IMR-90 (cell line): ENCODE data around the gene CRACDL. TPM values are rescaled to one million over a fixed set of nuclear protein-coding genes. Genes with fewer than 3 reads are reported as not detected.
A peak's percentile ranks its signal among the peaks of the same experiment; 100 is the strongest.

Source experiments
- ATAC-seq: fragments of 200-7000 bp; cut with Tn5 transposase; 2 replicates; pipeline ENCODE4 v1.9.1; 2020; ENCODE audit warnings: low read depth, mild to moderate bottlenecking, moderate library complexity
- BruUV-seq: library from RNA; stranded (reverse); fragments of 400-500 nt; replicated peaks from 2 replicates; lab custom pipeline; 2021; lab: Mats Ljungman, UMichigan
- CTCF ChIA-PET: fragments of 300-600 bp; formaldehyde crosslinking; extraction: SDS; loops from one replicate; lab custom pipeline; 2021; ENCODE audit warnings: antibody characterized with exemption; lab: Yijun Ruan, JAX
- POLR2A ChIA-PET: fragments of 300-600 bp; sonication (Branson Sonifier 250); formaldehyde crosslinking; loops from one replicate; lab custom pipeline; 2022; ENCODE audit warnings: antibody characterized with exemption; ENCODE audit not compliant: unreplicated experiment; lab: Charles Lee
- DNase-seq: peaks from one replicate; pipeline ENCODE4 v3.0.0; 2013
- H2AFZ ChIP-seq: replicated peaks from 2 replicates; pipeline ENCODE3; 2013; ENCODE audit warnings: low read length, mild to moderate bottlenecking; ENCODE audit not compliant: poor library complexity
- H2AK5ac ChIP-seq: 2 replicates; pipeline ENCODE4 v1.6.1; 2013; ENCODE audit warnings: low read depth, low read length, inconsistent platforms
- H2AK9ac ChIP-seq: replicated peaks from 2 replicates; pipeline ENCODE3; 2013; ENCODE audit warnings: mild to moderate bottlenecking, low read depth, low read length, moderate library complexity; ENCODE audit not compliant: poor library complexity
- H2BK120ac ChIP-seq: 2 replicates; pipeline ENCODE4 v1.6.1; 2013; ENCODE audit warnings: low read depth, low read length, inconsistent platforms
- H2BK15ac ChIP-seq: 3 replicates; pipeline ENCODE4 v1.6.1; 2013; ENCODE audit warnings: low read depth, low read length, inconsistent platforms
- H2BK20ac ChIP-seq: 2 replicates; pipeline ENCODE4 v1.6.1; 2013; ENCODE audit warnings: low read depth, mild to moderate bottlenecking, inconsistent platforms, low read length, moderate library complexity
- H2BK5ac ChIP-seq: 2 replicates; pipeline ENCODE4 v1.6.1; 2013; ENCODE audit warnings: mild to moderate bottlenecking, low read depth, low read length, inconsistent platforms; ENCODE audit not compliant: poor library complexity, severe bottlenecking
- H3K14ac ChIP-seq: replicated peaks from 2 replicates; pipeline ENCODE4 v1.6.1; 2013; ENCODE audit warnings: low read depth, low read length, inconsistent platforms
- H3K18ac ChIP-seq: 2 replicates; pipeline ENCODE4 v1.6.1; 2013; ENCODE audit warnings: low read depth, low read length, control low read depth
- H3K23ac ChIP-seq: 2 replicates; pipeline ENCODE4 v1.6.1; 2013; ENCODE audit warnings: low read depth, low read length, inconsistent platforms
- H3K27ac ChIP-seq: 2 replicates; pipeline ENCODE4 v1.5.1; 2013; ENCODE audit warnings: mild to moderate bottlenecking, control low read depth, low read length; ENCODE audit not compliant: insufficient read depth
- H3K27me3 ChIP-seq: 2 replicates; pipeline ENCODE4 v1.6.1; 2013; ENCODE audit warnings: low read length; ENCODE audit not compliant: control insufficient read depth, insufficient read depth
- H3K36me3 ChIP-seq: 2 replicates; pipeline ENCODE4 v1.6.1; 2013; ENCODE audit warnings: low read length, mixed read lengths; ENCODE audit not compliant: control insufficient read depth, insufficient read depth
- H3K4ac ChIP-seq: 2 replicates; pipeline ENCODE4 v1.6.1; 2013; ENCODE audit warnings: low read depth, low read length, inconsistent platforms
- H3K4me1 ChIP-seq: 2 replicates; pipeline ENCODE4 v1.6.1; 2013; ENCODE audit warnings: low read length, mixed read lengths; ENCODE audit not compliant: control insufficient read depth, insufficient read depth
- H3K4me2 ChIP-seq: 2 replicates; pipeline ENCODE4 v1.6.1; 2013; ENCODE audit warnings: low read depth, mild to moderate bottlenecking, control low read depth, low read length, moderate library complexity
- H3K4me3 ChIP-seq: 2 replicates; pipeline ENCODE4 v1.5.1; 2013; ENCODE audit warnings: low read depth, mild to moderate bottlenecking, control low read depth, low read length, moderate library complexity; ENCODE audit not compliant: insufficient read depth
- H3K56ac ChIP-seq: 2 replicates; pipeline ENCODE4 v1.6.1; 2013; ENCODE audit warnings: low read length, inconsistent platforms; ENCODE audit not compliant: insufficient read depth; ENCODE audit errors: extremely low read depth
- H3K79me1 ChIP-seq, 2 experiments: 2 replicates each; pipeline ENCODE4 v1.6.1; 2013; ENCODE audit warnings: low read length in 2 of 2, inconsistent platforms in 1 of 2, low read depth in 1 of 2
- H3K9ac ChIP-seq: 2 replicates; pipeline ENCODE4 v1.6.1; 2013; ENCODE audit warnings: low read depth, low read length, control low read depth
- H3K9me1 ChIP-seq: 2 replicates; pipeline ENCODE4 v1.6.1; 2013; ENCODE audit warnings: low read length, inconsistent platforms; ENCODE audit not compliant: insufficient read depth
- H3K9me3 ChIP-seq: 2 replicates; pipeline ENCODE4 v1.6.1; 2013; ENCODE audit warnings: low read length; ENCODE audit not compliant: control insufficient read depth, insufficient read depth
- H4K20me1 ChIP-seq: 2 replicates; pipeline ENCODE4 v1.6.1; 2013; ENCODE audit warnings: low read length, inconsistent platforms; ENCODE audit not compliant: insufficient read depth
- H4K5ac ChIP-seq: 2 replicates; pipeline ENCODE4 v1.6.1; 2013; ENCODE audit warnings: mild to moderate bottlenecking, low read depth, low read length, control low read depth
- H4K8ac ChIP-seq, 2 experiments: 2 replicates each; pipeline ENCODE4 v1.6.1; 2013; ENCODE audit warnings: low read depth in 2 of 2, low read length in 2 of 2, control low read depth in 1 of 2, inconsistent platforms in 1 of 2
- H4K91ac ChIP-seq: 2 replicates; pipeline ENCODE4 v1.6.1; 2013; ENCODE audit warnings: low read depth, low read length, inconsistent platforms; ENCODE audit not compliant: insufficient read depth
- BHLHE40 ChIP-seq: fragments of 150-350 bp; IDR thresholded peaks from 2 replicates; pipeline ENCODE4 v1.6.1; 2016; ENCODE audit warnings: mild to moderate bottlenecking, low read depth, low read length
- CEBPB ChIP-seq: IDR thresholded peaks from 2 replicates; pipeline ENCODE4 v1.6.1; 2012; ENCODE audit warnings: low read depth, low read length, improper control_type of control experiment
- CHD1 ChIP-seq: IDR thresholded peaks from 2 replicates; pipeline ENCODE4 v1.6.1; 2012; ENCODE audit warnings: low read depth, low read length, improper control_type of control experiment
- MAZ ChIP-seq: IDR thresholded peaks from 2 replicates; pipeline ENCODE4 v1.6.1; 2012; ENCODE audit warnings: low read depth, mild to moderate bottlenecking, low read length, improper control_type of control experiment, moderate library complexity, borderline replicate concordance
- MXI1 ChIP-seq: IDR thresholded peaks from 2 replicates; pipeline ENCODE4 v1.6.1; 2012; ENCODE audit warnings: low read depth, mild to moderate bottlenecking, low read length, moderate library complexity, borderline replicate concordance
- NFE2L2 ChIP-seq: fragments of 150-350 bp; IDR thresholded peaks from 2 replicates; pipeline ENCODE4 v1.6.1; 2016; ENCODE audit warnings: low read depth, mild to moderate bottlenecking, low read length
- POLR2A ChIP-seq: IDR thresholded peaks from 2 replicates; pipeline ENCODE4 v1.6.1; 2012; ENCODE audit warnings: mild to moderate bottlenecking, low read depth, low read length
- RAD21 ChIP-seq: IDR thresholded peaks from 2 replicates; pipeline ENCODE4 v1.6.1; 2012; ENCODE audit warnings: low read length, improper control_type of control experiment
- RFX5 ChIP-seq: IDR thresholded peaks from 2 replicates; pipeline ENCODE4 v1.8.0; 2012; ENCODE audit warnings: low read depth, mild to moderate bottlenecking, low read length, moderate library complexity
- SMC3 ChIP-seq: fragments of 150-350 bp; IDR thresholded peaks from 2 replicates; pipeline ENCODE4 v1.6.1; 2016; ENCODE audit warnings: low read depth, mild to moderate bottlenecking, antibody characterized with exemption, low read length, moderate library complexity
- WGBS, 2 experiments: methylation state at CpG; one replicate each; pipeline versions ENCODE4 v1.1.5 to v1.1.7; 2013; ENCODE audit warnings: missing lambda C conversion rate in 2 of 2; ENCODE audit not compliant: insufficient read length in 1 of 2; ENCODE audit errors: extremely low coverage in 2 of 2; 5-methylcytosine and 5-hydroxymethylcytosine counted together
- dilution Hi-C: fragments of 300-500 bp; cut with HindIII; formaldehyde crosslinking; loops from one replicate; pipeline ENCODE4 v1.14.3; 2018; ENCODE audit warnings: low sequenced_read_pairs; ENCODE audit not compliant: unreplicated experiment
- in situ Hi-C: fragments of 300-500 bp; cut with MboI; formaldehyde crosslinking; loops from 3 replicates; pipeline ENCODE4 v1.14.3; 2019; ENCODE audit warnings: low sequenced_read_pairs, inconsistent platforms, mixed read lengths
- intact Hi-C: fragments of 100-400 bp; cut with micrococcal nuclease; formaldehyde crosslinking; loops from 2 replicates; pipeline ENCODE4 v1.10.0; 2022
- polyA plus RNA-seq, 3 experiments: library from polyadenylated mRNA; depleted of rRNA; stranded (reverse); fragments of >200 nt; gene quantifications; 2 replicates each; pipeline ENCODE4 v1.2.3, GENCODE V29; 2012; ENCODE audit warnings: low replicate concordance in 1 of 3
- total RNA-seq: library from RNA; depleted of rRNA; stranded (reverse); fragments of >200 nt; gene quantifications from 2 replicates; pipeline ENCODE4 v1.2.3, GENCODE V29; 2012
- TF ChIP-seq, protein P1 (sequence below): fragments of 150-350 bp; IDR thresholded peaks from 2 replicates; pipeline ENCODE4 v1.6.1; 2016; ENCODE audit warnings: low read depth, mild to moderate bottlenecking, low read length, moderate library complexity, borderline replicate concordance
- TF ChIP-seq, protein P2 (sequence below): fragments of 150-350 bp; IDR thresholded peaks from 2 replicates; pipeline ENCODE4 v1.6.1; 2017; ENCODE audit warnings: mild to moderate bottlenecking, antibody characterized with exemption, low read length, low read depth

CRACDL gene
- total and polyA plus RNA-seq, 2 of the 4 experiments (the other 2 are of a cell fraction) = not detected

DNA sequence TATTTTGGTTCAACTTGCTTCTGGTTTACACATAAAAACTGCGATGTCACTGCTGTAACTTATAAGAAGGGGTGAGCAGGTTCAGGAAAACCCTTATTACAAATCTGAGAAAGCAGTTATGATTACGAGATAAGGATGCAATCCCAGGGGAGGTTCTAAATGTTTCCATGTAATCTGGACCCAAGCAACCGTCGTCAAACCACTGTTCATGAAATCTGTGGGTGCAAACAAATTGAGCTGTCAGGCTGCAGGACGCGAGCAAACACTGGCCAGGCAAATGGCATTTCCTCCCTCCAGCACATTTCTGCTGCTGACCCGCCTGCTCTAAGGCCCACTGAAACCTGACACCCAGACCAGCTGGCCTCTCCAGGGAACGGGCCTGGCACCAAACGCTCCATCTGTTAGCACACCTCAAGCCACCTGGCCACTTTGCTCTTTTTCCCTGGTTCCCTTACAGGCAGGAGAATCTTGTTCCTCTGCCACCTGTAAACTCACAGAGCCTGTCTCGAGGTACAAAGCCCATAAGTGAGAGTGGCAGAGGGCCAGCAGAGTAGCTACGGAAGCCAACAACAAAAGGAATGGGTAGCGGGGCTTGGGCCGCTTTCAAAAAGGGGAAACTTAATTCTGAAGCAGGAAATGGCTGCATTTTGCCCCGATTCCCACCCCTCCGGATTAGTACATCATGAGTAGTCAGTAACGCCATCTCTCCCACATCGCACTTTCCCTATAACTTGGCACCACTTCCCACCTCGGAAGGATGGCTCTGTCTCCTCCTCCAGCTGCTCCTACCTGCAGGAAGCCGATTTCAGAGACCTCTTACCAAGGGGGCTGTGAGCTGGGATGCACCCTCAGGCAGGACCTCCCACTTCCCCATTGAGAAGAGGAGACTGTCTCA is 26.5 kb downstream of the CRACDL start (continued):
- TF ChIP-seq, protein P1, sequence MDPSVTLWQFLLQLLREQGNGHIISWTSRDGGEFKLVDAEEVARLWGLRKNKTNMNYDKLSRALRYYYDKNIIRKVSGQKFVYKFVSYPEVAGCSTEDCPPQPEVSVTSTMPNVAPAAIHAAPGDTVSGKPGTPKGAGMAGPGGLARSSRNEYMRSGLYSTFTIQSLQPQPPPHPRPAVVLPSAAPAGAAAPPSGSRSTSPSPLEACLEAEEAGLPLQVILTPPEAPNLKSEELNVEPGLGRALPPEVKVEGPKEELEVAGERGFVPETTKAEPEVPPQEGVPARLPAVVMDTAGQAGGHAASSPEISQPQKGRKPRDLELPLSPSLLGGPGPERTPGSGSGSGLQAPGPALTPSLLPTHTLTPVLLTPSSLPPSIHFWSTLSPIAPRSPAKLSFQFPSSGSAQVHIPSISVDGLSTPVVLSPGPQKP = no peak
- no peak for TF ChIP-seq MXI1

DNA sequence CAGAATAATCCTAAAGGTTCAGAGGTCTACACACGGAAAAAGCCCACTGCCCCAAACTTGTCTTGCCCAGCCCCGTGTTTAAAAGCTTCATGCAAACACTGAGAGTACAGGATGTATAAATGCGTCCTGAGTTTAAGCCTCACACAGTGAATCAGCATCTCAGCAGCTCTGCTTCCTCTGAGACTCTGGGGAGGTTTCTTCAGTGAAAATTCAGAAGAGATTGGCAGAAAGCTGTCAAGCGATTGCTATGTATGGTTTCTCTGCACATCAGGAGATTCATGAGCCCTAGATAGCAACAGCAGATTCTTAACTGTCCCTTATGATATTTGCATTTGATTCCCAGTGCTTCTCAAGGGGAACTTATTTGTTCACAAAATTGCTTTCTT is 27.1 kb downstream of the CRACDL start:
- Histone ChIP-seq H4K91ac (no peak overlapping the region), H2AFZ (no peak overlapping the region), H3K27me3 (peaks cover 6% of the 10 kb centered on the region; the same call in 1 of the 2 replicates), H2BK5ac (no peak overlapping the region), H3K79me1 (no peaks in the 10 kb centered on the region), H2BK15ac (no peak overlapping the region), H3K23ac (no peak overlapping the region), H2AK5ac (no peak overlapping the region), H2BK120ac (no peak overlapping the region), H3K4me2 (peak overlapping the region; percentile 7; the same call in 1 of the 2 replicates), H3K36me3 (no peaks in the 10 kb centered on the region), H3K4me1 (peaks cover 13% of the 10 kb centered on the region; the same call in 1 of the 2 replicates), H4K8ac (no peak overlapping the region), H3K18ac (no peak overlapping the region), H2AK9ac (no peak overlapping the region), H3K9me3 (no peaks in the 10 kb centered on the region), H3K4me3 (no peak overlapping the region), H4K5ac (no peak overlapping the region), H3K4ac (no peak overlapping the region), H2BK20ac (no peak overlapping the region), H3K56ac (no peak overlapping the region), H3K27ac (no peak overlapping the region), H3K9ac (no peak overlapping the region), H4K20me1 (no peaks in the 10 kb centered on the region), H3K14ac (no peak overlapping the region), H3K9me1 (no peaks in the 10 kb centered on the region)
- ChIA-PET POLR2A (no interaction called here), CTCF (no interaction called here)
- no CpG with 5 or more reads among the region's 4 CpGs for WGBS, 2 experiments
- intact Hi-C loops = no loop called here
- dilution Hi-C loops = no loop called here
- peak; percentile 52 for DNase-seq
- BruUV-seq = no TSS peak
- no peak for ATAC-seq
- in situ Hi-C loops = no loop called here
- TF ChIP-seq MXI1 (no peak), POLR2A (no peak), CEBPB (no peak), RFX5 (no peak), CHD1 (no peak), MAZ (no peak), RAD21 (no peak), NFE2L2 (no peak), BHLHE40 (no peak), SMC3 (no peak)
- TF ChIP-seq, protein P2, sequence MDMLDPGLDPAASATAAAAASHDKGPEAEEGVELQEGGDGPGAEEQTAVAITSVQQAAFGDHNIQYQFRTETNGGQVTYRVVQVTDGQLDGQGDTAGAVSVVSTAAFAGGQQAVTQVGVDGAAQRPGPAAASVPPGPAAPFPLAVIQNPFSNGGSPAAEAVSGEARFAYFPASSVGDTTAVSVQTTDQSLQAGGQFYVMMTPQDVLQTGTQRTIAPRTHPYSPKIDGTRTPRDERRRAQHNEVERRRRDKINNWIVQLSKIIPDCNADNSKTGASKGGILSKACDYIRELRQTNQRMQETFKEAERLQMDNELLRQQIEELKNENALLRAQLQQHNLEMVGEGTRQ = no peak
- TF ChIP-seq, protein P1 = no peak
